HG02973 (cell line): Measurements from ENCODE around the gene ARAP2.

Source experiments
- ATAC-seq: cut with Tn5 transposase; IDR thresholded peaks from one replicate; pipeline ENCODE4 v1.9.1; 2021; ENCODE audit warnings: moderate library complexity; ENCODE audit not compliant: unreplicated experiment

ARAP2 gene

GRCh38 chr4:36130641-36131040 lies 113.7 kb downstream of the ARAP2 start:
- no peak for ATAC-seq

GRCh38 chr4:36128689-36129088 lies 115.6 kb downstream of the ARAP2 start:
- no peak for ATAC-seq

- no peak for ATAC-seq
Measured at GRCh38 chr4:36123906-36124305, 120.4 kb downstream of the ARAP2 start.

- no peak for ATAC-seq
Measured at GRCh38 chr4:36115312-36115711, 129.0 kb downstream of the ARAP2 start.

- no peak for ATAC-seq
Measured at GRCh38 chr4:36111172-36111571, 133.1 kb downstream of the ARAP2 start.

GRCh38 chr4:36099509-36099908 lies 144.8 kb downstream of the ARAP2 start:
- no peak for ATAC-seq

- no peak for ATAC-seq
Measured at GRCh38 chr4:36094995-36095394, 149.3 kb downstream of the ARAP2 start.

GRCh38 chr4:36091997-36092396 lies 152.3 kb downstream of the ARAP2 start:
- no peak for ATAC-seq

- no peak for ATAC-seq
Measured at GRCh38 chr4:36088542-36088941, 155.8 kb downstream of the ARAP2 start.

GRCh38 chr4:36086261-36086786 lies 158.0 kb downstream of the ARAP2 start:
- no peak for ATAC-seq

GRCh38 chr4:36082817-36083216 lies 161.5 kb downstream of the ARAP2 start:
- no peak for ATAC-seq

GRCh38 chr4:36081185-36081584 lies 163.1 kb downstream of the ARAP2 start:
- peak; percentile 94 for ATAC-seq

- no peak for ATAC-seq
Measured at GRCh38 chr4:36079666-36080065, 164.6 kb downstream of the ARAP2 start.

GRCh38 chr4:36078319-36078718 lies 166.0 kb downstream of the ARAP2 start:
- no peak for ATAC-seq

GRCh38 chr4:36072529-36072928 lies 171.8 kb downstream of the ARAP2 start:
- no peak for ATAC-seq

- ATAC-seq, result no peak
Measured at GRCh38 chr4:36067116-36067515, 177.2 kb downstream of the ARAP2 start.

GRCh38 chr4:36065274-36065871 lies 178.9 kb downstream of the ARAP2 start:
- no peak for ATAC-seq

- ATAC-seq, result no peak
Measured at GRCh38 chr4:36064117-36064516, 180.2 kb downstream of the ARAP2 start.

- ATAC-seq, result no peak
Measured at GRCh38 chr4:36056136-36056535, 188.2 kb downstream of the ARAP2 start.

GRCh38 chr4:36054694-36055422 lies 189.5 kb downstream of the ARAP2 start:
- no peak for ATAC-seq

GRCh38 chr4:36053930-36054329 lies 190.4 kb downstream of the ARAP2 start:
- ATAC-seq, result no peak

GRCh38 chr4:36051634-36052033 lies 192.7 kb downstream of the ARAP2 start:
- ATAC-seq, result no peak
